H1 (cell line): ENCODE results near the gene VSTM4. TPM values are rescaled to one million over a fixed set of nuclear protein-coding genes. Genes with fewer than 3 reads are reported as not detected.

ENCODE experiments used
- CTCF ChIA-PET: fragments of 300-600 bp; sonication (Branson Sonifier 250); formaldehyde crosslinking; loops from one replicate; lab custom pipeline; 2021; ENCODE audit not compliant: partially characterized antibody; lab: Charles Lee
- POLR2A ChIA-PET: fragments of 300-600 bp; sonication (Branson Sonifier 250); formaldehyde crosslinking; loops from one replicate; lab custom pipeline; 2021; ENCODE audit warnings: inconsistent platforms; ENCODE audit not compliant: partially characterized antibody; lab: Charles Lee
- DNase-seq, 2 experiments: peaks; one replicate each; pipeline versions ENCODE4 v3.0.0 to v3.0.0-alpha.2; 2010 to 2022; ENCODE audit warnings: low spot score in 2 of 2, low read depth in 1 of 2, mixed read lengths in 1 of 2
- FAIRE-seq: peaks from 2 replicates; lab custom pipeline; 2011; peaks lifted over from hg19 to GRCh38; lab: Jason Lieb, UNC
- H2AFZ ChIP-seq: 2 replicates; pipeline ENCODE4 v1.8.1; 2012; ENCODE audit warnings: low read length, inconsistent platforms
- H2AK5ac ChIP-seq: 2 replicates; pipeline ENCODE4 v1.6.1; 2013; ENCODE audit warnings: low read depth, low read length
- H2BK120ac ChIP-seq: replicated peaks from 2 replicates; pipeline ENCODE3; 2013; ENCODE audit warnings: low read depth, low read length, inconsistent platforms
- H2BK12ac ChIP-seq: 2 replicates; pipeline ENCODE4 v1.6.1; 2013; ENCODE audit warnings: low read depth, low read length
- H2BK15ac ChIP-seq: 2 replicates; pipeline ENCODE4 v1.6.1; 2013; ENCODE audit warnings: low read length
- H2BK20ac ChIP-seq: 2 replicates; pipeline ENCODE4 v1.6.1; 2013; ENCODE audit warnings: low read length
- H2BK5ac ChIP-seq: 2 replicates; pipeline ENCODE4 v1.6.1; 2013; ENCODE audit warnings: low read depth, low read length
- H3K14ac ChIP-seq: 2 replicates; pipeline ENCODE4 v1.6.1; 2013; ENCODE audit warnings: inconsistent platforms; ENCODE audit not compliant: insufficient read length
- H3K18ac ChIP-seq: 2 replicates; pipeline ENCODE4 v1.6.1; 2013; ENCODE audit warnings: low read length; ENCODE audit errors: extremely low read depth
- H3K23ac ChIP-seq: 2 replicates; pipeline ENCODE4 v1.6.1; 2013; ENCODE audit warnings: inconsistent platforms; ENCODE audit not compliant: insufficient read length
- H3K23me2 ChIP-seq: 2 replicates; pipeline ENCODE4 v1.6.1; 2013; ENCODE audit warnings: low read depth, low read length
- H3K27ac ChIP-seq: 2 replicates; pipeline ENCODE4 v1.6.1; 2011; ENCODE audit warnings: low read depth, low read length, inconsistent platforms
- H3K27me3 ChIP-seq, 4 experiments: replicated peaks in 1 of 4; 1 replicate in 1 of 4; 2 replicates in 3 of 4; pipeline versions ENCODE4 v1.6.1 to v1.8.1; 2011 to 2013; ENCODE audit warnings: low read length in 3 of 4, mild to moderate bottlenecking in 3 of 4, inconsistent platforms in 2 of 4, mixed read lengths in 2 of 4, moderate library complexity in 1 of 4; ENCODE audit not compliant: control insufficient read depth in 3 of 4, insufficient read depth in 3 of 4; ENCODE audit errors: extremely low read depth in 1 of 4
- H3K36me3 ChIP-seq, 4 experiments: 2 replicates each; pipeline versions ENCODE4 v1.6.1 to v1.8.1; 2011 to 2013; ENCODE audit warnings: mild to moderate bottlenecking in 4 of 4, low read length in 3 of 4, moderate library complexity in 2 of 4, control low read depth in 1 of 4, inconsistent platforms in 1 of 4; ENCODE audit not compliant: insufficient read depth in 4 of 4, control insufficient read depth in 2 of 4
- H3K4ac ChIP-seq: replicated peaks from 2 replicates; pipeline ENCODE3; 2013; ENCODE audit warnings: low read length, low read depth, mixed read lengths, inconsistent platforms; ENCODE audit not compliant: insufficient read length
- H3K4me1 ChIP-seq, 4 experiments: replicated peaks in 1 of 4; 1 replicate in 1 of 4; 2 replicates in 3 of 4; pipeline versions ENCODE4 v1.6.1 to v1.8.1; 2011 to 2013; ENCODE audit warnings: low read length in 3 of 4, inconsistent platforms in 2 of 4, mixed read lengths in 1 of 4; ENCODE audit not compliant: insufficient read depth in 4 of 4, control insufficient read depth in 3 of 4
- H3K4me2 ChIP-seq, 2 experiments: 2 replicates each; pipeline versions ENCODE4 v1.6.1 to v1.8.1; 2011 to 2013; ENCODE audit warnings: low read depth in 2 of 2, low read length in 2 of 2, control low read depth in 1 of 2, inconsistent platforms in 1 of 2, mild to moderate bottlenecking in 1 of 2; ENCODE audit not compliant: insufficient read depth in 1 of 2
- H3K4me3 ChIP-seq, 4 experiments: fragments of 200-600, 300-600 bp in 1 of 4; sonication (generic), shearing (Covaris generic), sonication (Bioruptor Twin) in 1 of 4; 2 replicates each; pipeline versions ENCODE4 v1.5.1 to v1.8.1; 2011 to 2016; ENCODE audit warnings: low read length in 4 of 4, low read depth in 3 of 4, control low read depth in 2 of 4, inconsistent platforms in 2 of 4, mild to moderate bottlenecking in 2 of 4, mixed read lengths in 1 of 4, moderate library complexity in 1 of 4; ENCODE audit not compliant: insufficient read depth in 2 of 4; ENCODE audit errors: extremely low read depth in 1 of 4
- H3K56ac ChIP-seq: replicated peaks from 2 replicates; pipeline ENCODE3; 2013; ENCODE audit warnings: low read depth, mild to moderate bottlenecking, mixed read lengths, low read length, inconsistent platforms; ENCODE audit not compliant: insufficient read length
- H3K79me1 ChIP-seq: 2 replicates; pipeline ENCODE4 v1.6.1; 2013; ENCODE audit warnings: low read depth, low read length, control low read depth
- H3K79me2 ChIP-seq, 2 experiments: 2 replicates each; pipeline versions ENCODE4 v1.6.1 to v1.8.1; 2012 to 2013; ENCODE audit warnings: low read length in 2 of 2, mild to moderate bottlenecking in 2 of 2, inconsistent platforms in 1 of 2; ENCODE audit not compliant: insufficient read depth in 2 of 2, control insufficient read depth in 1 of 2
- H3K9ac ChIP-seq, 4 experiments: replicated peaks in 1 of 4; 1 replicate in 1 of 4; 2 replicates in 3 of 4; pipeline versions ENCODE4 v1.6.1 to v1.8.1; 2011 to 2013; ENCODE audit warnings: low read depth in 3 of 4, low read length in 3 of 4, control low read depth in 2 of 4, mild to moderate bottlenecking in 2 of 4, moderate library complexity in 2 of 4, inconsistent platforms in 1 of 4; ENCODE audit errors: extremely low read depth in 1 of 4
- H3K9me3 ChIP-seq, 2 experiments: 2 replicates each; pipeline versions ENCODE4 v1.6.1 to v1.8.1; 2012 to 2013; ENCODE audit warnings: mild to moderate bottlenecking in 2 of 2, moderate library complexity in 2 of 2, control low read depth in 1 of 2, inconsistent platforms in 1 of 2, low read depth in 1 of 2, low read length in 1 of 2, mixed read lengths in 1 of 2; ENCODE audit not compliant: insufficient read depth in 2 of 2
- H4K20me1 ChIP-seq, 2 experiments: replicated peaks in 1 of 2; 2 replicates each; pipeline versions ENCODE3 to v1.8.1; 2011 to 2013; ENCODE audit warnings: inconsistent platforms in 2 of 2, low read length in 2 of 2, mild to moderate bottlenecking in 1 of 2; ENCODE audit not compliant: insufficient read depth in 2 of 2, control insufficient read depth in 1 of 2
- H4K5ac ChIP-seq: 2 replicates; pipeline ENCODE4 v1.6.1; 2013; ENCODE audit warnings: low read length, low read depth, mixed read lengths, inconsistent platforms; ENCODE audit not compliant: insufficient read length
- H4K8ac ChIP-seq: 2 replicates; pipeline ENCODE4 v1.8.0; 2013; ENCODE audit warnings: mild to moderate bottlenecking, moderate library complexity, low read length, inconsistent platforms; ENCODE audit not compliant: insufficient read depth; ENCODE audit errors: extremely low read depth
- H4K91ac ChIP-seq: replicated peaks from 2 replicates; pipeline ENCODE3; 2013; ENCODE audit warnings: low read length, mixed read lengths, inconsistent platforms; ENCODE audit not compliant: insufficient read length
- BACH1 ChIP-seq: IDR thresholded peaks from 2 replicates; pipeline ENCODE4 v1.6.1; 2012; ENCODE audit warnings: low read length, improper control_type of control experiment
- CREB1 ChIP-seq: IDR thresholded peaks from 2 replicates; pipeline ENCODE4 v1.6.1; 2012; ENCODE audit warnings: inconsistent platforms
- FOSL1 ChIP-seq: IDR thresholded peaks from 2 replicates; pipeline ENCODE4 v1.6.1; 2011; ENCODE audit warnings: mild to moderate bottlenecking, low read depth, low read length, moderate library complexity; ENCODE audit not compliant: insufficient read depth
- GTF2F1 ChIP-seq: IDR thresholded peaks from 2 replicates; pipeline ENCODE4 v1.6.1; 2012; ENCODE audit warnings: low read depth, low read length, improper control_type of control experiment, borderline replicate concordance
- HDAC6 ChIP-seq: IDR thresholded peaks from one replicate; pipeline ENCODE4 v1.7.1; 2012; ENCODE audit warnings: low read depth, mild to moderate bottlenecking, inconsistent platforms, low read length, moderate library complexity
- JUND ChIP-seq: IDR thresholded peaks from 2 replicates; pipeline ENCODE4 v1.6.1; 2011; ENCODE audit warnings: mild to moderate bottlenecking, improper control_type of control experiment, low read length
- RBBP5 ChIP-seq: IDR thresholded peaks from 2 replicates; pipeline ENCODE4 v1.7.1; 2012; ENCODE audit warnings: low read depth, mild to moderate bottlenecking, inconsistent platforms, low read length, moderate library complexity, borderline replicate concordance
- RXRA ChIP-seq: IDR thresholded peaks from 2 replicates; pipeline ENCODE4 v1.6.1; 2011; ENCODE audit warnings: low read depth, mild to moderate bottlenecking, low read length, moderate library complexity; ENCODE audit not compliant: insufficient read depth
- SP4 ChIP-seq: IDR thresholded peaks from 2 replicates; pipeline ENCODE4 v1.6.1; 2012; ENCODE audit warnings: low read length, inconsistent platforms
- SUZ12 ChIP-seq: fragments of 200-600 bp; sonication (generic); IDR thresholded peaks from 2 replicates; pipeline ENCODE4 v1.6.1; 2012; ENCODE audit warnings: mild to moderate bottlenecking, inconsistent platforms, low read length, moderate library complexity, mixed read lengths
- ZNF274 ChIP-seq: IDR thresholded peaks from 2 replicates; pipeline ENCODE4 v1.7.0; 2012; ENCODE audit warnings: low read length, borderline replicate concordance; ENCODE audit errors: extremely low read depth
- WGBS, 2 experiments: shearing (Covaris generic) in 1 of 2; methylation state at CpG; one replicate each; pipeline versions ENCODE4 v1.1.6 to v1.1.7; 2013 to 2015; ENCODE audit warnings: low lambda C conversion rate in 2 of 2, mixed read lengths in 2 of 2, inconsistent platforms in 1 of 2, low coverage in 1 of 2, missing lambda C conversion rate in 1 of 2; ENCODE audit not compliant: insufficient replicate concordance in 2 of 2, insufficient coverage in 1 of 2, insufficient read length in 1 of 2; ENCODE audit errors: extremely low coverage in 1 of 2, missing lambda C conversion rate in 1 of 2; 5-methylcytosine and 5-hydroxymethylcytosine counted together
- polyA plus RNA-seq, 7 experiments: library from polyadenylated mRNA; depleted of rRNA in 3 of 7; stranded (reverse) in 5 of 7; unstranded in 2 of 7; fragments of >200 nt in 5 of 7; fragments of 200-250 nt in 2 of 7; gene quantifications; 1 replicate in 5 of 7; 2 replicates in 1 of 7; 4 replicates in 1 of 7; pipeline versions ENCODE4 v1.2.1 to v1.2.3, GENCODE V29; 2011 to 2013; ENCODE audit warnings: missing spikeins in 2 of 7, mixed read lengths in 2 of 7
- total RNA-seq: library from RNA; stranded (reverse); fragmentation: NEBNext Ultra II Directional; extraction: Animal tissue kit (Norgen Biotek cat#: 25700); gene quantifications from 2 replicates; pipeline ENCODE4 v1.2.1, GENCODE V29; 2021

VSTM4 gene
- total and polyA plus RNA-seq, 2 of the 8 experiments (the other 6 are each of a cell fraction or from before 2014, with no cell fraction given): 0.48 to 0.73 TPM

DNA sequence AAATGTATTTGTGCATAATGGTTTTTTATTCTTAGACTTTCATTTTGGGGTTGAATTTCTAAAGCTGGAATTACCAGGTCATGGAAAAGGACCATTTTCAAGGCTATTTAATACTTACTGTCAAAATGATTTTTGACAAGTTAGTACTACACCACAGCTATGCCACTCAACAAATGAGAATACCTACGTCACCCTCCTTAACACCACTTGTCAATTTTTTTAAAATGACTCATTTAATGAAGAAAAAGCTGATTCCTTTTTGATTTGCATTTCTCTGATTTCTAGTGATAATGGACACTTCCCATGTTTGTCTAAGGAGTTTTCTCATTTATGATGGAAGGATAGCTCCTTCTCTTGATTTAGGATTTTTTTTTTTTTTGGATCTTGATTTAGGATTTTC lies 63.3 kb downstream of the VSTM4 start:
- Histone ChIP-seq H2AK5ac (no peak overlapping the region), H3K23me2 (no peaks in the 10 kb centered on the region; the same call in 1 of the 2 replicates), H3K36me3 (no peaks in the 10 kb centered on the region), H4K20me1 (no peaks in the 10 kb centered on the region), H3K9me3 (no peaks in the 10 kb centered on the region), H2BK20ac (no peak overlapping the region), H3K14ac (no peak overlapping the region), H3K9ac (no peak overlapping the region), H3K4ac (no peak overlapping the region), H3K27ac (no peak overlapping the region), H2BK120ac (no peak overlapping the region), H3K23ac (no peak overlapping the region), H3K79me2 (no peaks in the 10 kb centered on the region), H2BK15ac (no peak overlapping the region), H3K4me1 (peaks cover 0 to 5% (median 1%) of the 10 kb centered on the region in 4 experiments; a peak in 2 of 7 replicates), H4K91ac (no peak overlapping the region), H4K8ac (no peak overlapping the region), H2AFZ (no peak overlapping the region), H3K18ac (no peak overlapping the region), H2BK5ac (no peak overlapping the region), H4K5ac (no peak overlapping the region), H3K56ac (no peak overlapping the region), H2BK12ac (no peak overlapping the region), H3K27me3 (no peaks in the 10 kb centered on the region; a peak in 1 of 7 replicates), H3K79me1 (no peaks in the 10 kb centered on the region), H3K4me2 (no peak overlapping the region), H3K4me3 (no peak overlapping the region)
- ChIA-PET POLR2A (no interaction called here), CTCF (no interaction called here)
- TF ChIP-seq HDAC6 (no peak), RBBP5 (no peak), FOSL1 (no peak), ZNF274 (no peak), RXRA (no peak), JUND (no peak), GTF2F1 (no peak), BACH1 (no peak), SP4 (no peak), SUZ12 (no peak), CREB1 (no peak)
- DNase-seq: no peak
- no peak for FAIRE-seq
- 100% methylated on average over 1 of the region's 1 CpG; no CpG with 5 or more reads in 1 of the 2 experiments for WGBS, 2 experiments
